HepG2 (cell line): Measurements from ENCODE around the gene AP3B2. TPM values are rescaled to one million over a fixed set of nuclear protein-coding genes. Genes with fewer than 3 reads are reported as not detected.

Source experiments
- KLF12 ChIP-seq: sonication (generic); formaldehyde crosslinking; IDR thresholded peaks from 2 replicates; pipeline ENCODE4 v1.4.0; 2020; ENCODE audit warnings: missing genetic modification reagents, borderline replicate concordance
- MIXL1 ChIP-seq: IDR thresholded peaks from 2 replicates; pipeline ENCODE4 v1.6.1; 2016
- NFE2 ChIP-seq: sonication (generic); formaldehyde crosslinking; IDR thresholded peaks from 2 replicates; pipeline ENCODE4 v1.4.0; 2020; ENCODE audit warnings: missing genetic modification reagents
- PAXIP1 ChIP-seq: sonication (generic); formaldehyde crosslinking; conservative IDR thresholded peaks from 2 replicates; pipeline ENCODE4 v1.4.0; 2020; ENCODE audit warnings: mild to moderate bottlenecking, missing genetic modification reagents, moderate library complexity
- SNAPC4 ChIP-seq: sonication (generic); formaldehyde crosslinking; IDR thresholded peaks from 2 replicates; pipeline ENCODE4 v1.4.0; 2020; ENCODE audit warnings: mild to moderate bottlenecking, missing genetic modification reagents
- THAP11 ChIP-seq: IDR thresholded peaks from 2 replicates; pipeline ENCODE4 v1.6.1; 2016; ENCODE audit warnings: missing biosample characterization, missing genetic modification reagents
- TMF1 ChIP-seq: sonication (generic); formaldehyde crosslinking; IDR thresholded peaks from 2 replicates; pipeline ENCODE4 v1.8.1; 2022; ENCODE audit warnings: low read depth, missing genetic modification reagents
- ZNF280D ChIP-seq: sonication (generic); formaldehyde crosslinking; IDR thresholded peaks from 2 replicates; pipeline ENCODE4 v1.5.1; 2020; ENCODE audit warnings: mild to moderate bottlenecking, missing genetic modification reagents
- ZNF549 ChIP-seq: sonication (generic); formaldehyde crosslinking; IDR thresholded peaks from 2 replicates; pipeline ENCODE4 v1.5.0; 2020; ENCODE audit warnings: missing genetic modification reagents
- ZNF772 ChIP-seq: sonication (generic); formaldehyde crosslinking; IDR thresholded peaks from 2 replicates; pipeline ENCODE4 v1.5.0; 2020; ENCODE audit warnings: mild to moderate bottlenecking, missing genetic modification reagents
- ZNF784 ChIP-seq: sonication (generic); formaldehyde crosslinking; IDR thresholded peaks from 2 replicates; pipeline ENCODE4 v1.5.1; 2020; ENCODE audit warnings: missing genetic modification reagents, mild to moderate bottlenecking, borderline replicate concordance
- polyA plus RNA-seq, 8 experiments: library from polyadenylated mRNA; depleted of rRNA in 3 of 8; stranded (reverse) in 7 of 8; unstranded in 1 of 8; fragments of >200 nt; fragmentation: Illumina TruSeq in 4 of 8; extraction: Trizol in 4 of 8; gene quantifications; 2 replicates each; pipeline versions ENCODE4 v1.2.1 to v1.2.3, GENCODE V29; 2011 to 2016; ENCODE audit warnings: low read depth in 4 of 8, missing spikeins in 1 of 8, mixed read lengths in 1 of 8; ENCODE audit not compliant: insufficient read depth in 1 of 8
- total RNA-seq, 5 experiments: library from RNA; depleted of rRNA; stranded (reverse); fragments of >200 nt; fragmentation: Illumina TruSeq; extraction: Trizol; gene quantifications; 2 replicates each; pipeline ENCODE4 v1.2.3, GENCODE V29; 2016; ENCODE audit warnings: low read depth in 1 of 5

AP3B2 gene
- total and polyA plus RNA-seq, 2 of the 13 experiments (the other 11 are each of a cell fraction or from before 2014, with no cell fraction given): not detected

GRCh38 chr15:82749951-82750830, 40.5 kb upstream of the AP3B2 start (continued):
- peak; percentile 0; the same call in 1 of the 2 replicates for TF ChIP-seq SNAPC4 (CRISPR knock-in tag)
- 0 out of 2 replicates have a peak, but pooled peaks have one; percentile 41 for TF ChIP-seq KLF12 (CRISPR knock-in tag)
- no peak for TF ChIP-seq ZNF772 (CRISPR knock-in tag)
- peak; percentile 93 for TF ChIP-seq THAP11 (CRISPR knock-in tag)
- TF ChIP-seq TMF1 (CRISPR knock-in tag): 0 out of 2 replicates have a peak, but pooled peaks have one; percentile 16
- peak; percentile 62 for TF ChIP-seq PAXIP1 (CRISPR knock-in tag)
- TF ChIP-seq NFE2: no peak
- TF ChIP-seq MIXL1 (CRISPR knock-in tag): peak; percentile 16; the same call in 1 of the 2 replicates
- 0 out of 2 replicates have a peak, but pooled peaks have one; percentile 34 for TF ChIP-seq ZNF784 (CRISPR knock-in tag)
- no peak for TF ChIP-seq ZNF549 (CRISPR knock-in tag)
- TF ChIP-seq ZNF280D (CRISPR knock-in tag): peak; percentile 79
